Activated CD4-positive, alpha-beta T cell treated with anti-CD3 and anti-CD28 coated beads for 1 hour (primary cell): ENCODE results near the gene ZFTA.
"Not testable (repeated sequence)": the region's sequence is repeated elsewhere in the genome, so short reads cannot be mapped to it uniquely, and the experiment has no call there.

Experiments used
- DNase-seq: peaks from one replicate; pipeline ENCODE4 v3.0.0-alpha.2; 2020

ZFTA gene

GRCh38 chr11:63771741-63772318 lies 3.3 kb upstream of the ZFTA start:
- DNase-seq, result not testable (repeated sequence)

- no peak for DNase-seq
These were observed 2.2 kb upstream of the ZFTA start for GRCh38 chr11:63770763-63771162.

- no peak for DNase-seq
These were observed 1.3 kb upstream of the ZFTA start for GRCh38 chr11:63769714-63770455.

- no peak for DNase-seq
These were observed 603 bp upstream of the ZFTA start for GRCh38 chr11:63769042-63769713.

GRCh38 chr11:63767565-63768236 lies 874 bp downstream of the ZFTA start:
- no peak for DNase-seq

GRCh38 chr11:63767267-63767564 lies 1.4 kb downstream of the ZFTA start:
- DNase-seq, result no peak

GRCh38 chr11:63766531-63767235 lies 1.9 kb downstream of the ZFTA start:
- DNase-seq, result no peak

- no peak for DNase-seq
These were observed 2.8 kb downstream of the ZFTA start for GRCh38 chr11:63765688-63766241.

GRCh38 chr11:63764679-63765647 lies 3.6 kb downstream of the ZFTA start:
- DNase-seq, result no peak

GRCh38 chr11:63764340-63764678 lies 4.3 kb downstream of the ZFTA start:
- no peak for DNase-seq

GRCh38 chr11:63763496-63764339 lies 4.9 kb downstream of the ZFTA start:
- DNase-seq, result no peak

- no peak for DNase-seq
These were observed 5.7 kb downstream of the ZFTA start for GRCh38 chr11:63762654-63763495.

- no peak for DNase-seq
These were observed 6.5 kb downstream of the ZFTA start for GRCh38 chr11:63761931-63762653.

GRCh38 chr11:63761188-63761587 lies 7.4 kb downstream of the ZFTA start:
- DNase-seq, result no peak

- DNase-seq, result no peak
These were observed 8.0 kb downstream of the ZFTA start for GRCh38 chr11:63760487-63761079.

GRCh38 chr11:63756919-63757761 lies 11.4 kb downstream of the ZFTA start:
- DNase-seq, result no peak

GRCh38 chr11:63749624-63750023 lies 19.0 kb downstream of the ZFTA start:
- DNase-seq, result no peak

GRCh38 chr11:63747011-63747410 lies 21.6 kb downstream of the ZFTA start:
- DNase-seq, result no peak
